ENCODE measurements around the gene C2CD2.

DNA sequence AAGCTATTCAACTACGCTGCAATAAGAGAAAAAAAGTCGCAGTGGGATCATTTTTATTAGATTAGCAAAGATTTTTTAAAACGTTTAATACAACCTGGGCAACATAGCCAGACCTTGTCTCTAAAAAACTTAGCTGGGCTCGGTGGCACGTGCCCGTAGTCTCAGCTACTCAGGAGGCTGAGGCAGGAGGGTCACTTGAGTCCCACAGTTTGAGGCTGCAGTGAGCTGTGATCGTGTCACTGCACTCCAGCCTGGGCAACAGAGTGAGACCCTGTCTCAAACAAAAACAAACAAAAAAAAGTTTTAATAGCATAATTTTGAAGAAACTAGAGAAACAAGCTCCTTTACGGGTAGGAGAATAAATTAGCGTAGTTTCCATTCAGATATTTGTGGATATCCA is 73.7 kb downstream of the C2CD2 start:
- TF ChIP-seq, protein P1, sequence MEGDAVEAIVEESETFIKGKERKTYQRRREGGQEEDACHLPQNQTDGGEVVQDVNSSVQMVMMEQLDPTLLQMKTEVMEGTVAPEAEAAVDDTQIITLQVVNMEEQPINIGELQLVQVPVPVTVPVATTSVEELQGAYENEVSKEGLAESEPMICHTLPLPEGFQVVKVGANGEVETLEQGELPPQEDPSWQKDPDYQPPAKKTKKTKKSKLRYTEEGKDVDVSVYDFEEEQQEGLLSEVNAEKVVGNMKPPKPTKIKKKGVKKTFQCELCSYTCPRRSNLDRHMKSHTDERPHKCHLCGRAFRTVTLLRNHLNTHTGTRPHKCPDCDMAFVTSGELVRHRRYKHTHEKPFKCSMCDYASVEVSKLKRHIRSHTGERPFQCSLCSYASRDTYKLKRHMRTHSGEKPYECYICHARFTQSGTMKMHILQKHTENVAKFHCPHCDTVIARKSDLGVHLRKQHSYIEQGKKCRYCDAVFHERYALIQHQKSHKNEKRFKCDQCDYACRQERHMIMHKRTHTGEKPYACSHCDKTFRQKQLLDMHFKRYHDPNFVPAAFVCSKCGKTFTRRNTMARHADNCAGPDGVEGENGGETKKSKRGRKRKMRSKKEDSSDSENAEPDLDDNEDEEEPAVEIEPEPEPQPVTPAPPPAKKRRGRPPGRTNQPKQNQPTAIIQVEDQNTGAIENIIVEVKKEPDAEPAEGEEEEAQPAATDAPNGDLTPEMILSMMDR (IDR thresholded peaks at IDR 0.05), result no peak
- TF ChIP-seq POLR2A (IDR thresholded peaks at IDR 0.05), result no peak

All from breast epithelium (tissue), 3 donors.